Spleen (tissue), 7 donors: Measurements from ENCODE around the gene RPS6KC1.

Source experiments
- POLR2A ChIP-seq, 3 donors: fragments of 450-650 bp; IDR thresholded peaks; one replicate each; pipeline ENCODE4 v1.5.1; 2017; ENCODE audit warnings: antibody characterized with exemption in 3 of 3, mild to moderate bottlenecking in 1 of 3
- POLR2AphosphoS5 ChIP-seq, 3 donors: sonication (generic); formaldehyde crosslinking; IDR thresholded peaks; one replicate each; pipeline ENCODE4 v1.5.1; 2017; ENCODE audit warnings: antibody characterized with exemption in 3 of 3
- TF ChIP-seq, protein P1 (sequence below), 11 experiments: fragments of 200-600 bp in 7 of 11; fragments of 450-650 bp in 4 of 11; sonication (generic) in 4 of 11; IDR thresholded peaks in 8 of 11; conservative IDR thresholded peaks in 3 of 11; 1 replicate in 7 of 11; 2 replicates in 4 of 11; pipeline versions ENCODE4 v1.4.0 to v1.8.0; 2016 to 2021; ENCODE audit warnings: antibody characterized with exemption in 11 of 11, inconsistent platforms in 4 of 11, mild to moderate bottlenecking in 1 of 11
- donor health status: DM: no; HTN: no; CAD: no; lungs with moderate emphysema.
- donor health status: DM: no; HTN: no; CAD: no.
- donor health status: DM: no; HTN: no; CAD: no.

DNA sequence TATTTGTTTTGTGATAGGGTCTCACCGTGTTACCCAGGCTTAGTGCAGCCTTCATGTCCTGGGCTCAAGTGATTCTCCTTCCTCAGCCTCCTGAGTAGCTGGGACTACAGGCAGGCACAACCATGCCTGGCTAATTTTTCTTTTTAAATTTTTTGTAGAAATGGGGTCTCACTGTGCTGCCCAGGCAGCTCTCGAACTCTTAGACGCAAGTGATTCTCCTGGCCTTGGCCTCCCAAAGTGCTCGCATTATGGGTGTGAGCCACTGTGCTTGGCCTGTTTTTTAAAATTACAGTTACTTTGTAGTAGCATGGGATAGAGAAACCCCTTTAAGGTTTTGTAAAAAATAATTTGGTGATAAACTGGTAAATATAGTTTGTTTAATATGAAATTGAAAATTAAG, 69.9 kb downstream of the RPS6KC1 start:
- no peak for TF ChIP-seq POLR2A (IDR thresholded peaks at IDR 0.05)
- TF ChIP-seq, protein P1, sequence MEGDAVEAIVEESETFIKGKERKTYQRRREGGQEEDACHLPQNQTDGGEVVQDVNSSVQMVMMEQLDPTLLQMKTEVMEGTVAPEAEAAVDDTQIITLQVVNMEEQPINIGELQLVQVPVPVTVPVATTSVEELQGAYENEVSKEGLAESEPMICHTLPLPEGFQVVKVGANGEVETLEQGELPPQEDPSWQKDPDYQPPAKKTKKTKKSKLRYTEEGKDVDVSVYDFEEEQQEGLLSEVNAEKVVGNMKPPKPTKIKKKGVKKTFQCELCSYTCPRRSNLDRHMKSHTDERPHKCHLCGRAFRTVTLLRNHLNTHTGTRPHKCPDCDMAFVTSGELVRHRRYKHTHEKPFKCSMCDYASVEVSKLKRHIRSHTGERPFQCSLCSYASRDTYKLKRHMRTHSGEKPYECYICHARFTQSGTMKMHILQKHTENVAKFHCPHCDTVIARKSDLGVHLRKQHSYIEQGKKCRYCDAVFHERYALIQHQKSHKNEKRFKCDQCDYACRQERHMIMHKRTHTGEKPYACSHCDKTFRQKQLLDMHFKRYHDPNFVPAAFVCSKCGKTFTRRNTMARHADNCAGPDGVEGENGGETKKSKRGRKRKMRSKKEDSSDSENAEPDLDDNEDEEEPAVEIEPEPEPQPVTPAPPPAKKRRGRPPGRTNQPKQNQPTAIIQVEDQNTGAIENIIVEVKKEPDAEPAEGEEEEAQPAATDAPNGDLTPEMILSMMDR (IDR thresholded peaks at IDR 0.05 in 8 of 11, conservative IDR thresholded peaks at IDR 0.05 in 3 of 11) = no peak
- no peak for TF ChIP-seq POLR2AphosphoS5 (IDR thresholded peaks at IDR 0.05)
